AG04450 (cell line): ENCODE results near the gene ICAM3. TPM values are rescaled to one million over a fixed set of nuclear protein-coding genes. Genes with fewer than 3 reads are reported as not detected.

Experiments used
- CTCF ChIA-PET: fragments of 300-600, 350-600 bp; formaldehyde crosslinking; extraction: SDS; loops from one replicate; lab custom pipeline; 2022; ENCODE audit warnings: antibody characterized with exemption, inconsistent platforms; lab: Charles Lee
- POLR2A ChIA-PET: fragments of 350-600 bp; formaldehyde crosslinking; extraction: SDS; loops from one replicate; lab custom pipeline; 2021; ENCODE audit warnings: antibody characterized with exemption, inconsistent platforms; lab: Yijun Ruan, JAX
- DNase-seq: peaks from one replicate; pipeline ENCODE4 v3.0.0-alpha.2; 2011; ENCODE audit warnings: low read depth, low spot score
- H3K27ac ChIP-seq: one replicate; pipeline ENCODE4 v1.5.1; 2012; ENCODE audit warnings: low read depth, low read length, control low read depth
- H3K27me3 ChIP-seq: one replicate; pipeline ENCODE4 v1.6.0; 2012; ENCODE audit warnings: low read length; ENCODE audit not compliant: control insufficient read depth, insufficient read depth
- H3K4me3 ChIP-seq: 2 replicates; pipeline ENCODE4 v1.5.1; 2011; ENCODE audit warnings: mild to moderate bottlenecking, low read depth, low read length, control low read depth
- H3K9me3 ChIP-seq: 2 replicates; pipeline ENCODE4 v1.5.1; 2012; ENCODE audit warnings: low read length; ENCODE audit not compliant: control insufficient read depth, insufficient read depth
- polyA plus RNA-seq: library from polyadenylated mRNA; depleted of rRNA; stranded (reverse); fragments of >200 nt; gene quantifications from 2 replicates; pipeline ENCODE4 v1.2.3, GENCODE V29; 2011
- TF ChIP-seq, protein P1 (sequence below): IDR thresholded peaks from 2 replicates; pipeline ENCODE4 v1.5.1; 2011; ENCODE audit warnings: low read depth, low read length, control low read depth, inconsistent platforms

ICAM3 gene
- polyA plus RNA-seq, 1 experiment, result 6.7 TPM

DNA sequence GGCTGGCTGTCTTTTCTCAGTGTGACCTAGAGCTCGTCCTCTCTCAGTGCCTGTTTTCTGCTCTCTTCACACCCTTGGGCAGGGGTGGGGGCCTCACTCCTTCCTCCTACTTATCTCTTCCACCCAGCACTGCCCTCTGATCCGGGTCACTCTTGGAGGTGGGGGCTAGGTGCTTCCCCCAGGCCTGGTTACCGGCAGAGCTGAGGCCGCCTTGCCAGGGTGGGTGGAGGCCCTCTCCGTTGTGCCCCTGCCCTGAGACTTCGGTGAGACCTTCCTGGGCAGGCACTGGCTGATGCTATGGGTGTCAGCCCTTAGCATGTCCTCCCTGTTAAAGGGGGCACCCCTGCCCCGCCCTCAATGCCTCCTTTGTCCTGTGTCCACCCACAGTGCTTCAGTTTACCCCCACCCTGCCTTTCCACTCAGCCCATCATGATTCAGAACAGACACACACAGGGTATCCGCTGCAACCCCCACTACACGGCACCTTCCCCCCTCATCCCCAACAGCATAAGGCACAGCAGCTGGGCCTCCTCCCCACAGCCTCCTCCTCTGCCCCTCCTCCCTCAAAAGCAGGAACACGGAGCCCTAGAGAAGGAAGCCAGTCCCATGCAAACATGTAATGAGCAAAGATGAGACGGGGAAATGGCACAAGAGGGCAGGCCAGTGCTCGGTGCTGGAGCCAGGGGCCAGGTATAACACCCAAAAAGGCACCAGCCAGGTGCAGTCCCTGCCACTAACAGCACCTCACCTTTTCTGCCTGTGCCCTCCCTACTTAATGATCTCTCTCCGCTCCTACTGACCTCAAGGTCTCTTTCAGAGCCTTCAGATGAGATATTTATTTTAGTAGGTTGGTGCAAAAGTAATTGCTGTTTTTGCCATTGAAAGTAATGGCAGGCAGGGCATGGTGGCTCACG lies 39.6 kb downstream of the ICAM3 start:
- CTCF ChIA-PET, result no interaction called here
- H3K4me3 ChIP-seq, result no peak overlapping the region
- POLR2A ChIA-PET, result interaction anchor here (0.8 kb wide), 1 partner anchor 34 kb away, joined by 4 read pairs; no protein-coding TSS in a partner anchor
- no peak for DNase-seq
- H3K27me3 ChIP-seq, result peaks cover 5% of the 10 kb centered on the region
- peaks cover 3% of the 10 kb centered on the region for H3K9me3 ChIP-seq
- TF ChIP-seq, protein P1, sequence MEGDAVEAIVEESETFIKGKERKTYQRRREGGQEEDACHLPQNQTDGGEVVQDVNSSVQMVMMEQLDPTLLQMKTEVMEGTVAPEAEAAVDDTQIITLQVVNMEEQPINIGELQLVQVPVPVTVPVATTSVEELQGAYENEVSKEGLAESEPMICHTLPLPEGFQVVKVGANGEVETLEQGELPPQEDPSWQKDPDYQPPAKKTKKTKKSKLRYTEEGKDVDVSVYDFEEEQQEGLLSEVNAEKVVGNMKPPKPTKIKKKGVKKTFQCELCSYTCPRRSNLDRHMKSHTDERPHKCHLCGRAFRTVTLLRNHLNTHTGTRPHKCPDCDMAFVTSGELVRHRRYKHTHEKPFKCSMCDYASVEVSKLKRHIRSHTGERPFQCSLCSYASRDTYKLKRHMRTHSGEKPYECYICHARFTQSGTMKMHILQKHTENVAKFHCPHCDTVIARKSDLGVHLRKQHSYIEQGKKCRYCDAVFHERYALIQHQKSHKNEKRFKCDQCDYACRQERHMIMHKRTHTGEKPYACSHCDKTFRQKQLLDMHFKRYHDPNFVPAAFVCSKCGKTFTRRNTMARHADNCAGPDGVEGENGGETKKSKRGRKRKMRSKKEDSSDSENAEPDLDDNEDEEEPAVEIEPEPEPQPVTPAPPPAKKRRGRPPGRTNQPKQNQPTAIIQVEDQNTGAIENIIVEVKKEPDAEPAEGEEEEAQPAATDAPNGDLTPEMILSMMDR, result no peak
- no peak overlapping the region for H3K27ac ChIP-seq

DNA sequence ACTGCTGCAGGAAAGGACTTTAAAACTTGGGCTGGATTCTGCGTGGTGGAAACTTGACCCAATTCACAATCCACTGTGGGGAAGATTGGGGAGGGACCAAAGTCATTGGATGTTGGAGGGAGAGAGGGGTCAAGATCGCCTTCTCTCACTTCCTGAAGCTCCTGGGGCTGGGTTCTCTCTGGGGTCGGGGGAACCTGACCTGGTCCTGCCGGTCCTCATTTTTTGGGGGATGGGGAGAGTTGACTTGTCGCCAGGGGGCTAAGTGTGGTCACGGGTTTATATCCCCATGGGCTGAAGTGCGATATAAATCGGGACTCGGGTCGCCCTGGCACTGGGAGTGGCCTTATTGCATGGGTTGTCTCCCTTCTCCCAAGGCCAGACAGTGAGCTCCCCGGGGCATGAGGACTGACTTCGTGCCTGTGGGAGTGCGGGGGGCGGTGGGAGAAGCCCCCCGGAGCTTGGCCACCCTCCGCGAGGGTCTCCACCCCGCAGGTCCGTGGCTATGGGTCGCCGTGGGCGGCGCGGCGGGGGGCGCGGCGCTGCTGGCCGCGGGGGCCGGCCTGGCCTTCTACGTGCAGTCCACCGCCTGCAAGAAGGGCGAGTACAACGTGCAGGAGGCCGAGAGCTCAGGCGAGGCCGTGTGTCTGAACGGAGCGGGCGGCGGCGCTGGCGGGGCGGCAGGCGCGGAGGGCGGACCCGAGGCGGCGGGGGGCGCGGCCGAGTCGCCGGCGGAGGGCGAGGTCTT lies 43.4 kb downstream of the ICAM3 start:
- Histone ChIP-seq H3K27me3 (peaks cover 8% of the 10 kb centered on the region), H3K4me3 (no peak overlapping the region), H3K9me3 (peaks cover 27% of the 10 kb centered on the region), H3K27ac (no peak overlapping the region)
- CTCF ChIA-PET, result no interaction called here
- POLR2A ChIA-PET, result no interaction called here
- DNase-seq, result no peak
- TF ChIP-seq, protein P1, result no peak

DNA sequence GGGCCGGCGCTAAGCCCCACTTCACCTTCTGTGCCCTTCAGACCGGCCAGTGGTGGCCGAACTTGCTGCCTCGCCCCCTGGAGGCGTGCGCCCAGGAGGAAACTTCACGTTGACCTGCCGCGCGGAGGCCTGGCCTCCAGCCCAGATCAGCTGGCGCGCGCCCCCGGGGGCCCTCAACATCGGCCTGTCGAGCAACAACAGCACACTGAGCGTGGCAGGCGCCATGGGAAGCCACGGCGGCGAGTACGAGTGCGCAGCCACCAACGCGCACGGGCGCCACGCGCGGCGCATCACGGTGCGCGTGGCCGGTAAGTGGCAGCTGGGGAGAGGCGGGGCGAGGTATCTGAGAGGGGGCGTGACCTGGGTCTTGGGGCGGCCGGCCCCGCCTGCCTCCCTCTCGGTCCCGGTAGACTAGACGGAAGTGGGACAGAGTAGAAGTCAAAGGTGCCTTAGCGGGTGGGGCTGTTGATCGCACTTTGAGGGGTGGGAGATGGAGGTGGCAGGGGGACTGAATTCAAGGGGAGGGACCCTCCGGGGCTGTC lies 44.0 kb downstream of the ICAM3 start:
- ChIA-PET CTCF (no interaction called here), POLR2A (no interaction called here)
- TF ChIP-seq, protein P1, result no peak
- Histone ChIP-seq H3K9me3 (peaks cover 27% of the 10 kb centered on the region), H3K27me3 (peaks cover 8% of the 10 kb centered on the region), H3K27ac (no peak overlapping the region), H3K4me3 (no peak overlapping the region)
- no peak for DNase-seq

DNA sequence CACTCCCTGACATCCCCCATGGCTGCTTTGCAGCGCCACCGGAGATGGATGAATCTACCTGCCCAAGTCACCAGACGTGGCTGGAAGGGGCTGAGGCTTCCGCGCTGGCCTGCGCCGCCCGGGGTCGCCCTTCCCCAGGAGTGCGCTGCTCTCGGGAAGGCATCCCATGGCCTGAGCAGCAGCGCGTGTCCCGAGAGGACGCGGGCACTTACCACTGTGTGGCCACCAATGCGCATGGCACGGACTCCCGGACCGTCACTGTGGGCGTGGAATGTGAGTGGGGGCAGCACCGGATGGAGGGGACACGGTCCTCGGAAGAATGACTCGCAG lies 45.1 kb downstream of the ICAM3 start:
- TF ChIP-seq, protein P1, result no peak
- POLR2A ChIA-PET, result no interaction called here
- Histone ChIP-seq H3K9me3 (peaks cover 27% of the 10 kb centered on the region), H3K27me3 (peaks cover 8% of the 10 kb centered on the region), H3K27ac (no peak overlapping the region), H3K4me3 (no peak overlapping the region)
- DNase-seq, result no peak
- CTCF ChIA-PET, result no interaction called here
